Right lobe of liver (tissue), 4 donors: ENCODE data around the gene MUC5B.

Source experiments
- CTCF ChIP-seq, 4 donors: fragments of 200-600 bp in 3 of 4; fragments of 450-650 bp in 1 of 4; IDR thresholded peaks; one replicate each; pipeline versions ENCODE4 v1.5.1 to v1.8.0; 2016 to 2022; ENCODE audit warnings: antibody characterized with exemption in 4 of 4, mild to moderate bottlenecking in 2 of 4
- POLR2A ChIP-seq: fragments of 450-650 bp; IDR thresholded peaks from one replicate; pipeline ENCODE4 v1.6.1; 2017; ENCODE audit warnings: antibody characterized with exemption, mild to moderate bottlenecking
- donor health status: DM: no; HTN: no; CAD: no.
- donor health status: DM: no; HTN: no; CAD: no.
- donor health status: DM: no; HTN: yes; CAD: no.

GRCh38 chr11:1178201-1178885 lies 44.5 kb upstream of the MUC5B start:
- no peak for TF ChIP-seq CTCF (IDR thresholded peaks at IDR 0.05)
- no peak for TF ChIP-seq POLR2A
